ENCODE results near the gene SLC37A2. TPM values are rescaled to one million over a fixed set of nuclear protein-coding genes. Genes with fewer than 3 reads are reported as not detected.

SLC37A2 gene
- total RNA-seq, 1 experiment from 2014 or later = 2.2 TPM

- TF ChIP-seq OVOL2 (CRISPR knock-in tag; IDR thresholded peaks at IDR 0.05; ENCODE audit: borderline replicate concordance) (no peak), ZNF121 (CRISPR knock-in tag; IDR thresholded peaks at IDR 0.05) (no peak), ZNF396 (CRISPR knock-in tag; IDR thresholded peaks at IDR 0.05; ENCODE audit: borderline replicate concordance) (no peak), ZNF425 (CRISPR knock-in tag; conservative IDR thresholded peaks at IDR 0.05) (no peak), NR1H2 (CRISPR knock-in tag; IDR thresholded peaks at IDR 0.05) (no peak), KAT7 (CRISPR knock-in tag; IDR thresholded peaks at IDR 0.05; ENCODE audit: borderline replicate concordance) (no peak), CREM (CRISPR knock-in tag; IDR thresholded peaks at IDR 0.05) (no peak), ZBTB21 (CRISPR knock-in tag; IDR thresholded peaks at IDR 0.05; ENCODE audit: borderline replicate concordance) (no peak), SMAD4 (CRISPR knock-in tag; IDR thresholded peaks at IDR 0.05) (no peak), ZNF281 (CRISPR knock-in tag; IDR thresholded peaks at IDR 0.05) (no peak)
- H3K36me3 Mint-ChIP-seq = peaks cover 8% of the 10 kb centered on the region
- no peak overlapping the region for H3K27ac Mint-ChIP-seq
- ChIA-PET POLR2A (interaction anchor here (0.5 kb wide), 1 partner anchor 122 kb away, joined by 3 read pairs; no protein-coding TSS in a partner anchor), CTCF (no interaction called here)
- ATAC-seq (no peak), DNase-seq (ENCODE audit: low spot score) (no peak)
- H3K9me3 Mint-ChIP-seq = peaks cover 12% of the 10 kb centered on the region
- H3K27me3 Mint-ChIP-seq (ENCODE audit: low read depth) = no peaks in the 10 kb centered on the region
- no peaks in the 10 kb centered on the region for H3K4me1 Mint-ChIP-seq
- no peak overlapping the region for H3K4me3 Mint-ChIP-seq
Measured at GRCh38 chr11:125049164-125049792, 13.8 kb upstream of the SLC37A2 start.

DNA sequence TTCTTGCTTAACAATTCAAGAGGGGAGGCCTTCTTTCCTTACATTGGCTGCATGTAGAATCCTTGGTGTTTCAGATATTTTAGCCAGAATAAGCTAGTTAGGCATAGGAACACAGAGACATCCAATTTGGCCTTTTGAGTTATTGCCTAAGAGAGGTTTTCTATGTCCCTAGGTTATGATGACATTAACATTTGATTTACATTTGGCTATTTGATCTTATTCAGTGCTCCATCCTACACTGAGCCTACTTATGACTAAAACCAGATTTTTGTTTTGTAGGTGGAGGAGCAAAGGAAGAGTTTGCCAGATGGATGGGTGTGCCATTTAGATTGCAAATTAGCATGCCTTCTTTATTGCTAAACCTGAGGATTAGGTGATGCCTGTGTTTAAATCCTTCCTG lies 11.1 kb upstream of the SLC37A2 start:
- Mint-ChIP-seq H3K36me3 (no peaks in the 10 kb centered on the region), H3K27ac (no peak overlapping the region), H3K4me1 (no peaks in the 10 kb centered on the region), H3K9me3 (no peaks in the 10 kb centered on the region), H3K4me3 (no peak overlapping the region), H3K27me3 (ENCODE audit: low read depth) (no peaks in the 10 kb centered on the region)
- ATAC-seq (no peak), DNase-seq (ENCODE audit: low spot score) (no peak)
- ChIA-PET CTCF (no interaction called here), POLR2A (no interaction called here)
- TF ChIP-seq TCF7 (CRISPR knock-in tag; IDR thresholded peaks at IDR 0.05; ENCODE audit: low read depth) (no peak), ZNF425 (CRISPR knock-in tag; conservative IDR thresholded peaks at IDR 0.05) (no peak), ZNF232 (CRISPR knock-in tag; IDR thresholded peaks at IDR 0.05) (no peak), ZNF281 (CRISPR knock-in tag; IDR thresholded peaks at IDR 0.05) (no peak), PRDM15 (CRISPR knock-in tag; IDR thresholded peaks at IDR 0.05) (no peak), FOXP4 (CRISPR knock-in tag; IDR thresholded peaks at IDR 0.05) (no peak), MXD4 (CRISPR knock-in tag; IDR thresholded peaks at IDR 0.05; ENCODE audit: borderline replicate concordance) (no peak), ESRRA (CRISPR knock-in tag; IDR thresholded peaks at IDR 0.05; ENCODE audit: borderline replicate concordance) (no peak), IRF1 (CRISPR knock-in tag; IDR thresholded peaks at IDR 0.05) (no peak)

Data from WTC11 (cell line).